GM12878 (cell line): ENCODE measurements around the gene UBAC2. TPM values are rescaled to one million over a fixed set of nuclear protein-coding genes. Genes with fewer than 3 reads are reported as not detected.
A peak's percentile ranks its signal among the peaks of the same experiment; 100 is the strongest.

Experiments used
- BMI1 ChIP-seq: fragments of 450-650 bp; IDR thresholded peaks from 2 replicates; pipeline ENCODE4 v1.6.1; 2016; ENCODE audit warnings: mild to moderate bottlenecking, moderate library complexity, borderline replicate concordance
- CBX5 ChIP-seq: sonication (generic); IDR thresholded peaks from 2 replicates; pipeline ENCODE4 v1.6.1; 2016; ENCODE audit warnings: low read depth, moderate library complexity, mild to moderate bottlenecking, inconsistent platforms
- CHD2 ChIP-seq: IDR thresholded peaks from 2 replicates; pipeline ENCODE4 v1.6.1; 2011; ENCODE audit warnings: low read depth, low read length, improper control_type of control experiment, borderline replicate concordance
- CREM ChIP-seq: IDR thresholded peaks from 2 replicates; pipeline ENCODE4 v1.6.1; 2014; ENCODE audit warnings: antibody characterized with exemption, low read depth
- CTCF ChIP-seq, 3 experiments: IDR thresholded peaks in 2 of 3; conservative IDR thresholded peaks in 1 of 3; 2 replicates each; pipeline ENCODE4 v1.5.1; 2011; ENCODE audit warnings: low read depth in 3 of 3, low read length in 3 of 3, mild to moderate bottlenecking in 3 of 3, control low read depth in 2 of 3, moderate library complexity in 2 of 3, inconsistent platforms in 1 of 3, mixed read lengths in 1 of 3; ENCODE audit not compliant: control insufficient read depth in 2 of 3, insufficient read depth in 1 of 3; ENCODE audit errors: extremely low read depth in 1 of 3
- DPF2 ChIP-seq: fragments of 450-650 bp; IDR thresholded peaks from 2 replicates; pipeline ENCODE4 v1.6.1; 2017; ENCODE audit warnings: mild to moderate bottlenecking
- EED ChIP-seq: sonication (generic); IDR thresholded peaks from 2 replicates; pipeline ENCODE4 v1.6.1; 2016; ENCODE audit warnings: antibody characterized with exemption, low read depth
- ETV6 ChIP-seq, 2 experiments: fragments of 450-650 bp in 1 of 2; IDR thresholded peaks in 1 of 2; conservative IDR thresholded peaks in 1 of 2; 2 replicates each; pipeline ENCODE4 v1.6.1; 2014; ENCODE audit warnings: antibody characterized with exemption in 1 of 2, borderline replicate concordance in 1 of 2, low read depth in 1 of 2, mild to moderate bottlenecking in 1 of 2, moderate library complexity in 1 of 2
- HSF1 ChIP-seq: fragments of 150-350 bp; IDR thresholded peaks from 2 replicates; pipeline ENCODE4 v1.6.1; 2014; ENCODE audit warnings: mild to moderate bottlenecking, low read depth, low read length
- IKZF2 ChIP-seq, 2 experiments: fragments of 450-650 bp; IDR thresholded peaks; 2 replicates each; pipeline ENCODE4 v1.6.1; 2017; ENCODE audit warnings: mild to moderate bottlenecking in 2 of 2, moderate library complexity in 2 of 2
- MTA3 ChIP-seq: IDR thresholded peaks from 2 replicates; pipeline ENCODE4 v1.6.1; 2012; ENCODE audit warnings: low read length, inconsistent platforms, borderline replicate concordance
- RAD21 ChIP-seq: IDR thresholded peaks from 2 replicates; pipeline ENCODE4 v1.6.1; 2011; ENCODE audit warnings: mild to moderate bottlenecking, low read depth, low read length, moderate library complexity; ENCODE audit not compliant: insufficient read depth
- RCOR1 ChIP-seq: conservative IDR thresholded peaks from 2 replicates; pipeline ENCODE4 v1.6.1; 2012; ENCODE audit warnings: low read depth, low read length, improper control_type of control experiment
- SREBF1 ChIP-seq: IDR thresholded peaks from 2 replicates; pipeline ENCODE4 v1.6.1; 2012; ENCODE audit warnings: mild to moderate bottlenecking, low read length
- SUPT20H ChIP-seq: IDR thresholded peaks from 2 replicates; pipeline ENCODE4 v1.6.1; 2011; ENCODE audit warnings: low read depth, mild to moderate bottlenecking, low read length, moderate library complexity, borderline replicate concordance; ENCODE audit not compliant: control insufficient read depth
- TARDBP ChIP-seq: IDR thresholded peaks from 2 replicates; pipeline ENCODE4 v1.6.1; 2016; ENCODE audit warnings: borderline replicate concordance
- TCF12 ChIP-seq: IDR thresholded peaks from 2 replicates; pipeline ENCODE4 v1.6.1; 2011; ENCODE audit warnings: low read depth, mild to moderate bottlenecking, low read length
- USF1 ChIP-seq: IDR thresholded peaks from 2 replicates; pipeline ENCODE4 v1.6.1; 2011; ENCODE audit warnings: borderline replicate concordance, low read depth, mild to moderate bottlenecking, moderate library complexity, mixed read lengths, low read length; ENCODE audit not compliant: insufficient read depth; ENCODE audit errors: extremely low read length
- ZBTB11 ChIP-seq: fragments of 450-650 bp; formaldehyde crosslinking; IDR thresholded peaks from 2 replicates; pipeline ENCODE4 v1.5.0; 2022; ENCODE audit warnings: mild to moderate bottlenecking, missing genetic modification characterization
- ZNF24 ChIP-seq: fragments of 450-650 bp; IDR thresholded peaks from 2 replicates; pipeline ENCODE4 v1.6.1; 2017; ENCODE audit warnings: antibody characterized with exemption, mild to moderate bottlenecking
- ZNF384 ChIP-seq: IDR thresholded peaks from 2 replicates; pipeline ENCODE4 v1.6.1; 2012; ENCODE audit warnings: low read depth, mild to moderate bottlenecking, low read length, improper control_type of control experiment, borderline replicate concordance
- polyA plus RNA-seq, 11 experiments: library from polyadenylated mRNA; depleted of rRNA in 4 of 11; unstranded in 6 of 11; stranded (reverse) in 5 of 11; fragments of >200 nt; fragmentation: Nextera tagmentation in 4 of 11; fragmentation: Illumina TruSeq in 1 of 11; extraction: Ambion mirVana in 4 of 11; extraction: Trizol in 1 of 11; gene quantifications; 1 replicate in 1 of 11; 2 replicates in 10 of 11; pipeline versions ENCODE4 v1.2.1 to v1.2.3, GENCODE V29; 2011 to 2016; ENCODE audit warnings: inconsistent platforms in 2 of 11, missing spikeins in 2 of 11, low read depth in 1 of 11
- total RNA-seq, 4 experiments: library from RNA; depleted of rRNA in 3 of 4; stranded (reverse); fragments of >200 nt in 3 of 4; fragmentation: Illumina TruSeq in 1 of 4; extraction: Trizol in 1 of 4; gene quantifications; 2 replicates each; pipeline versions ENCODE4 v1.2.1 to v1.2.3, GENCODE V29; 2013 to 2021

UBAC2 gene
- total and polyA plus RNA-seq, 10 of the 15 experiments (the other 5 are each of a cell fraction or from before 2014, with no cell fraction given): 3.0 to 54.6 (median 17.4) TPM

- TF ChIP-seq HSF1 (no peak), ZBTB11 (CRISPR knock-in tag) (no peak), CHD2 (0 out of 2 replicates have a peak, but pooled peaks have one; percentile 47), RCOR1 (peak; percentile 79; the same call in 1 of the 2 replicates), IKZF2 (IDR thresholded peaks at IDR 0.05) (peak; percentile 51 to 66; a peak in 3 of 4 replicates), TCF12 (no peak), DPF2 (0 out of 2 replicates have a peak, but pooled peaks have one; percentile 23), MTA3 (peak; percentile 72; the same call in 1 of the 2 replicates), RAD21 (peak; percentile 99), USF1 (peak; percentile 27), BMI1 (no peak), CTCF (IDR thresholded peaks at IDR 0.05 in 2 of 3, conservative IDR thresholded peaks at IDR 0.05 in 1 of 3; ENCODE audit: control insufficient read depth in 2 of 3, extremely low read depth in 1 of 3, insufficient read depth in 1 of 3, low read depth in 3 of 3, low read length in 3 of 3) (peak; percentile 95 to 99 (median 96)), ETV6 (conservative IDR thresholded peaks at IDR 0.05 in 1 of 2, IDR thresholded peaks at IDR 0.05 in 1 of 2; ENCODE audit: borderline replicate concordance in 1 of 2, low read depth in 1 of 2) (peak in 1 of 2 experiments; percentile 52; a peak in 2 of 4 replicates), CREM (0 out of 2 replicates have a peak, but pooled peaks have one; percentile 34), TARDBP (no peak), CBX5 (peak; percentile 88; the same call in 1 of the 2 replicates), SUPT20H (no peak), ZNF24 (0 out of 2 replicates have a peak, but pooled peaks have one; percentile 5), EED (peak; percentile 38; the same call in 1 of the 2 replicates), ZNF384 (no peak), SREBF1 (no peak)
These were observed 186.5 kb downstream of the UBAC2 start (continued) for GRCh38 chr13:99386911-99387788.
